GM12874 (cell line): ENCODE results near the gene TMCO4.

Source experiments
- TF ChIP-seq, protein P1 (sequence below): IDR thresholded peaks from 2 replicates; pipeline ENCODE4 v1.5.1; 2011; ENCODE audit warnings: low read depth, mild to moderate bottlenecking, control low read depth, low read length, moderate library complexity; ENCODE audit not compliant: insufficient read depth

Gene TMCO4

GRCh38 chr1:19715334-19716203 is 84.1 kb downstream of the TMCO4 start:
- TF ChIP-seq, protein P1, sequence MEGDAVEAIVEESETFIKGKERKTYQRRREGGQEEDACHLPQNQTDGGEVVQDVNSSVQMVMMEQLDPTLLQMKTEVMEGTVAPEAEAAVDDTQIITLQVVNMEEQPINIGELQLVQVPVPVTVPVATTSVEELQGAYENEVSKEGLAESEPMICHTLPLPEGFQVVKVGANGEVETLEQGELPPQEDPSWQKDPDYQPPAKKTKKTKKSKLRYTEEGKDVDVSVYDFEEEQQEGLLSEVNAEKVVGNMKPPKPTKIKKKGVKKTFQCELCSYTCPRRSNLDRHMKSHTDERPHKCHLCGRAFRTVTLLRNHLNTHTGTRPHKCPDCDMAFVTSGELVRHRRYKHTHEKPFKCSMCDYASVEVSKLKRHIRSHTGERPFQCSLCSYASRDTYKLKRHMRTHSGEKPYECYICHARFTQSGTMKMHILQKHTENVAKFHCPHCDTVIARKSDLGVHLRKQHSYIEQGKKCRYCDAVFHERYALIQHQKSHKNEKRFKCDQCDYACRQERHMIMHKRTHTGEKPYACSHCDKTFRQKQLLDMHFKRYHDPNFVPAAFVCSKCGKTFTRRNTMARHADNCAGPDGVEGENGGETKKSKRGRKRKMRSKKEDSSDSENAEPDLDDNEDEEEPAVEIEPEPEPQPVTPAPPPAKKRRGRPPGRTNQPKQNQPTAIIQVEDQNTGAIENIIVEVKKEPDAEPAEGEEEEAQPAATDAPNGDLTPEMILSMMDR: peak; percentile 91

- TF ChIP-seq, protein P1: no peak
Measured at GRCh38 chr1:19712928-19713327, 86.8 kb downstream of the TMCO4 start.

DNA sequence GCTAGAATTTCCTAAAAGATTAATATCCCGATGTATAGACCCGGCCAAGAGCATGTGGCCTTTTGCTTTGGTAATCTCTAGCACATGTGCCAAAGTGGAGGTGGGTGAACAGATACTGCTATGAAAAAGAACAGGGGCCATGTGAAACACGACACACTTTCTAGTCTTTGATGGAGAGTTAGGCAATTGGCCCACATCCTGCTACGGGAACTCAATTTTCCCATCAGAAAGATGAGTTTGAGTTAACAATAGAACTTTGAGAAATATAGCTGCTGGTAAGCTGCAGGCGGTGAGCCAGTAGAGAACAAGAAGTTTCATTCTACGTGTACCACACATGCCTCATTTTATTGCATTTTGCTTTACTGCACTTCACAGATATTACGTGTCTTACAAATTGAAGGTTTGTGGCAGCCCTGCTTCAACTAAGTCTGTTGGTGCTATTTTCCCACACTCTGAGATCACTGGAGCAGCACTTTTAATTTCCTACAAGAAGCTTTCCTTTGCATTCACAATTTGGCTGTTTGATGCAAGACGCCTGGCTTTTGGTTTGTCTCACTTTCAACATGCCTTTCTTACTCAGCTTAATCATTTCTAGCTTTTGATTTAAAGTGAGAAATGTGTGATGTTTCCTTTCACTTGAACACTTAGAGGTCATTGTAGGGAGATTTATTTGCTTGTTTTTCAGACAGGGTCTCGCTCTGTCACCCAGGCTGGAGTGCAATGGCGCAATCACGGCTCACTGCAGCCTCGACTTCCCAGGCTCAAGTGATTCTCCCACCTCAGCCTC is 88.7 kb downstream of the TMCO4 start:
- TF ChIP-seq, protein P1: no peak

- TF ChIP-seq, protein P1: no peak
Measured at GRCh38 chr1:19709260-19709793, 90.4 kb downstream of the TMCO4 start.

- TF ChIP-seq, protein P1: no peak
Measured at GRCh38 chr1:19708567-19709110, 91.1 kb downstream of the TMCO4 start.

GRCh38 chr1:19706136-19706535 is 93.6 kb downstream of the TMCO4 start:
- TF ChIP-seq, protein P1: no peak

DNA sequence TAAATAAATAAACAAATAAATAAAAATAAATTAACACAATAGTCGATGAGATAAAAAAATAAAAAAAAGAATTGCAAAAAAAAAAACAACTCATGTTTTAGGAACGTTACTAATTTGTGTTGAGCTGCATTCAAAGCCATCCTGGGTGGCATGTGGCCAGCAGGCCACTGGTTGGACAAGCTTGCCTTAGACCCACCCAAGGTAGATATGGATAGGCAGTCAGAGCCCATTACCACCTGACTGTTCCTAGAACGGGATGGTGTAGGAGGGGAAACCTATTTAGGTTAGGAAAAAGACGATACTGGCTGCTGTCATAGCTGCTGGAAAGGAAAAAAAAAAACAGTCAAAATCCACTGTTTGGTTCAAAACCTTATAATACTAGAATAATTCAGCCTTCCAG is 94.3 kb downstream of the TMCO4 start:
- TF ChIP-seq, protein P1: no peak
